Measurements from ENCODE around the gene FHOD3. TPM values are rescaled to one million over a fixed set of nuclear protein-coding genes. Genes with fewer than 3 reads are reported as not detected.

FHOD3 gene
- total and polyA plus RNA-seq, 2 of the 13 experiments (the other 11 are each of a cell fraction or from before 2014, with no cell fraction given), result 0.07 TPM; not detected in 1

GRCh38 chr18:36470896-36471295 is 173.4 kb downstream of the FHOD3 start (continued):
- no peak for TF ChIP-seq CEBPZ (IDR thresholded peaks at IDR 0.05; ENCODE audit: low read length)

- peaks cover 12% of the 10 kb centered on the region for H3K4me1 ChIP-seq (ENCODE audit: insufficient read depth, low read length)
- POLR2A ChIA-PET, result no interaction called here
- no peak overlapping the region for H3K4me2 ChIP-seq (ENCODE audit: low read depth, low read length)
- no TSS peak for BruUV-seq (replicated peaks)
- H3K9ac ChIP-seq (ENCODE audit: insufficient read depth, low read depth, low read length), result no peak overlapping the region
- H3K36me3 ChIP-seq (replicated peaks in 1 of 2; ENCODE audit: control insufficient read depth in 1 of 2, insufficient read depth in 2 of 2, low read length in 2 of 2), result no peaks in the 10 kb centered on the region
- CTCF ChIA-PET (ENCODE audit: low intra/inter-chr PET ratio, low total read pairs), result no interaction called here
- peaks cover 1 to 14% of the 10 kb centered on the region in 2 experiments; a peak in 2 of 5 replicates for H3K27me3 ChIP-seq (ENCODE audit: control insufficient read depth in 1 of 2, insufficient read depth in 2 of 2, low read length in 2 of 2)
- H3K79me2 ChIP-seq (ENCODE audit: insufficient read depth, low read length), result no peaks in the 10 kb centered on the region
- H2AFZ ChIP-seq (ENCODE audit: low read length), result no peak overlapping the region
- H3K9me3 ChIP-seq (ENCODE audit: low read length), result no peaks in the 10 kb centered on the region
- in situ Hi-C loops (cut with HindIII; ENCODE audit: extremely low pct_ligation_motif_present, low pct_unique_long_range_greater_than_20kb) (no loop called here), intact Hi-C loops (cut with micrococcal nuclease; ENCODE audit: unreplicated experiment) (no loop called here)
- H4K20me1 ChIP-seq (ENCODE audit: insufficient read depth, low read length), result no peaks in the 10 kb centered on the region
- DNase-seq (ENCODE audit: low spot score) (no peak), ATAC-seq (no peak), FAIRE-seq (no peak)
- no peak overlapping the region for H3K27ac ChIP-seq (ENCODE audit: extremely low read length, insufficient read depth, low read length)
- H3K4me3 ChIP-seq (replicated peaks in 1 of 3; ENCODE audit: insufficient read depth in 1 of 3, low read depth in 2 of 3, low read length in 3 of 3), result no peak overlapping the region
- 34% methylated on average over 5 of the region's 5 CpGs for WGBS (ENCODE audit: low lambda C conversion rate)
- no peak for TF ChIP-seq RFX5 (IDR thresholded peaks at IDR 0.05; ENCODE audit: low read depth, low read length)
- no peak for TF ChIP-seq PRDM10 (CRISPR knock-in tag; IDR thresholded peaks at IDR 0.05; ENCODE audit: low read depth)
- TF ChIP-seq HNRNPLL (IDR thresholded peaks at IDR 0.05; ENCODE audit: low read depth, low read length, poor library complexity, severe bottlenecking), result no peak
- no peak for TF ChIP-seq ZNF17 (CRISPR knock-in tag; IDR thresholded peaks at IDR 0.05)
- no peak for TF ChIP-seq E2F5 (CRISPR knock-in tag; conservative IDR thresholded peaks at IDR 0.05)
- TF ChIP-seq ZSCAN29 (CRISPR knock-in tag; conservative IDR thresholded peaks at IDR 0.05), result no peak
- TF ChIP-seq ZNF772 (CRISPR knock-in tag; IDR thresholded peaks at IDR 0.05), result no peak
- TF ChIP-seq ZSCAN30 (CRISPR knock-in tag; IDR thresholded peaks at IDR 0.05), result no peak
- no peak for TF ChIP-seq ATF1 (CRISPR knock-in tag; IDR thresholded peaks at IDR 0.05)
- TF ChIP-seq BRF2 (CRISPR knock-in tag; IDR thresholded peaks at IDR 0.05), result no peak
- TF ChIP-seq CEBPG (CRISPR knock-in tag; IDR thresholded peaks at IDR 0.05), result no peak
- TF ChIP-seq ZNF34 (CRISPR knock-in tag; IDR thresholded peaks at IDR 0.05; ENCODE audit: borderline replicate concordance), result no peak
- no peak for TF ChIP-seq SMARCE1 (IDR thresholded peaks at IDR 0.05; ENCODE audit: borderline replicate concordance)
- no peak for TF ChIP-seq ZBTB7A (CRISPR knock-in tag; IDR thresholded peaks at IDR 0.05)
These were observed 173.9 kb downstream of the FHOD3 start for GRCh38 chr18:36471393-36471792.

Data from HepG2 (cell line).